Suppressor macrophage (primary cell): ENCODE measurements around the gene ACADSB.

Source experiments
- DNase-seq, 4 experiments: peaks; one replicate each; pipeline ENCODE4 v3.0.0-alpha.2; 2020 to 2022

The ACADSB gene

DNA sequence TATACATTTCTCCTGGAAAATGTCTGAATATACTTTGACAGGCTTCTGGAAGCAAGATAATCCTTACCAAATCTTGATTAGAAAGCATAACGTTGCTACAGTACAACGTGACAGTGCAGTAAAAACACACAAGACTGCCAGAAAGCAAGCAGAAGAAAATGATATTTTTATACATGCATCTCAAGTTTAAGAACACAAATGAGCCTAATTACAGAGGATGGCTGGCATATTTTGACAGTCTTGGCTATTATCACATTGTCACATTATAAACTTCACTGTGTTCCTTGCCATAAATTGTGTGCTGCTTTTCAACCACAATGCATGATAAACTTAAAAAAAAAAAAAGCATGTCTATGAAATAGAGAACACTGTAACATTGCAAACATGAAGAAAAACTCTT is 4.5 kb upstream of the ACADSB start:
- no peak for DNase-seq

- DNase-seq = peak; percentile 63 to 81 (median 76)
Measured at GRCh38 chr10:123007558-123008354, 1.1 kb upstream of the ACADSB start.

GRCh38 chr10:123009105-123009820 is 457 bp downstream of the ACADSB start:
- peak in 2 of 4 experiments; percentile 16 to 26 for DNase-seq

- DNase-seq = no peak
Measured at GRCh38 chr10:123011987-123012386, 3.2 kb downstream of the ACADSB start.

DNA sequence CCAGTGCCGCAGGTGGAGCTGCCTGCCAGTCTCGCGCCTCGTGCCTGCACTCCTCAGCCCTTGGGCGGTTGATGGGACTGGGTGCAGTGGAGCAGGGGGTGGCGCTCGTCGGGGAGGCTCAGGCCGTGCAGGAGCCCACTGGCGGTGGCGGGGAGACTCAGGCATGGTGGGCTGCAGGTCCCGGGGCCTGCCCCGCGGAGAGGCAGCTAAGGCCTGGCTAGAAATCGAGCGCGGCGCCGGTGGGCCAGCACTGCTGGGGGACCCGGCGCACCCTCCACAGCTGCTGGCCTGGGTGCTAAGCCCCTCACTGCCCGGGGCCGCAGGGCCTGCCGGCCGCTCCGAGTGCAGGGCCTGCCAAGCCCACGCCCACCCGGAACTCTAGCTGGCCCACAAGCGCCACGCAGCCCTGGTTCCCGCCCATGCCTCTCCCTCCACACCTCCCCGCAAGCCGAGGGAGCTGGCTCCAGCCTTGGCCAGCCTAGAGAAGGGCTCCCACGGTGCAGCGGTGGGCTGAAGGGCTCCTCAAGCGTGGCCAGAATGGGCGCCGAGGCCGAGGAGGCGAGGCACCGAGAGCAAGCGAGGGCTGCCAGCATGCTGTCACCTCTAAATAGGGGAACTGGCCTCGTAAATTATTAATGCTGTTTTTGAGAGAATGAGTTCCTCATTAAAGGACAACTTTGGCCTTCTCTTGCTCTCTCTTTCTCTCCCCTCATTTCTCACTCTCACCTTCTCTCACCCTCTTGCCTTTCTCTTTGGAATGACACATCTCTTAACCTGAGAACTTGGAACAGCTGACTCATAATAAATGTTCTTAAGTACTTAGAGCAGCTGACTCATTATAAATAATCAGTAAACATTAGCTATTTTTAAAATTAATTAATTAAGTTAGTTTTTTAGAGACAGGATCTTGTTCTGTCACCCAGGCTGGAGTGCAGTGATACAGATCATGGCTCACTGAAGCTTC is 4.9 kb downstream of the ACADSB start:
- DNase-seq = no peak

DNA sequence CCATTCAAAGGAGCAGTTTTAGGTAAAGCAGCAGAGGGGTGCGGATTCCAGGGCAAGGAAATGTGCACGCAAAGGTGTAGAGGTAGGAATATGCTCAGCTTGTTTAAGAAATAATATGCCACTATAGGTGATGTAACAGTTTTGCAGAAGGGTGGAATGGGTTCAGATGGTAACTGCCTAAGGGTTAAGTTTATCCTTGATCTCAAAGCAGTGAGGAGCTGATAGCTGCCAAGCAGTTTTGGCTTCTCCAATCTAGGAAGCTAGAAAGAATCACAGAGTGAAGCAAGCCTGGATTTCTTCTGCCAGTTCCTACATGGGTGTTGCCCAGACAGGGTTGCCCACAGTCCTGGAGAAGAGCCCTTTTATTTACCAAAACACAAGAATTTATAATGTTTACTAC is 6.0 kb downstream of the ACADSB start:
- no peak for DNase-seq

- no peak for DNase-seq
Measured at GRCh38 chr10:123016228-123016627, 7.4 kb downstream of the ACADSB start.

DNA sequence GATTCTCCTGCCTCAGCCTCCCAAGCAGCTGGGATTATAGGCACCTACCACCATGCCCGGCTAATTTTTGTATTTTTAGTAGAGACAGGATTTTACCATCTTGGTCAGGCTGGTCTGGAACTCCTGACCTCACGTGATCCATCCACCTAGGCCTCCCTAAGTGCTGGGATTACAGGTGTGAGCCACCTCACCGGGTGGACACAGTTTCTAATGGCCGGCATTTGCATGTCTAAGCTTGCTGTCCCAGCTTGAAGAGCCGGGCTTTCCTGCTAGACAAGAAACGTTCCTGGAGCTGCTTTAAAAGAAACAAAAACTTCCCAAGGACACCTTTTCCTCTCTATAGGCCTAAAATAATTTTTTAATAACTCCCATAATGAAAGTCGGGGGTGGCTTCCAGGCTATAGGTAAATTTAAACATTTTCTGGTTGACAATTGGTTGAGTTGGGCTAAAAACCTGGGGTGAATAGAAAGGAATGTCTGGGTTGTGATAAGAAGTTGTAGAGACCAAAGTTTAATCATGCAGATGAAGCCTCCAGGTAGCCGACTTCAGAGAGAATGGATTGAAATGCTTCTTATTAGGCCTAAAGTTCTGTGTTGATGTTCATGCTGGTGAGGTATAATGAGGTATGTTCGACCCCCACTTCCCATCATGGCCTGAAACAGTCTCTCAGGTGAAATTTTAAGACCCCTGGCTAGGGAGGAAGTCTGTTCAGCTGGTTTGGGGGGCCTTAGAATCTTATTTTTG is 8.8 kb downstream of the ACADSB start:
- DNase-seq = no peak

DNA sequence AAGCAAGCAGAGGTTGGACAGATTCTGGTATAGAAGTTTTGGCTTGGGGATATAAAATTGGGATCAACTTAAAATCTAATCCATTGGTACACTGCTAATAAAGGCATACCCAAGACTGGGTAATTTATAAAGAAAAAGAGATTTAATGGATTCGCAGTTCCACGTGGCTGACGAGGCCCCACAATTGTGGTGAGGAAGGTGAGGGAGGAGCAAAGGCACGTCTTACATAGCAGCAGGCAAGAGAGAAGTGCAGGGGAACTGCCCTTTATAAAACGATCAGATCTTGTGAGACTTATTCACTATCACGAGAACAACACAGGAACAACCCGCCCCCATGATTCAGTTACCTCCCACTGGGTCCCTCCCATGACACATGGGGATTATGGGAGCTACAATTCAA is 9.7 kb downstream of the ACADSB start:
- DNase-seq = no peak

DNA sequence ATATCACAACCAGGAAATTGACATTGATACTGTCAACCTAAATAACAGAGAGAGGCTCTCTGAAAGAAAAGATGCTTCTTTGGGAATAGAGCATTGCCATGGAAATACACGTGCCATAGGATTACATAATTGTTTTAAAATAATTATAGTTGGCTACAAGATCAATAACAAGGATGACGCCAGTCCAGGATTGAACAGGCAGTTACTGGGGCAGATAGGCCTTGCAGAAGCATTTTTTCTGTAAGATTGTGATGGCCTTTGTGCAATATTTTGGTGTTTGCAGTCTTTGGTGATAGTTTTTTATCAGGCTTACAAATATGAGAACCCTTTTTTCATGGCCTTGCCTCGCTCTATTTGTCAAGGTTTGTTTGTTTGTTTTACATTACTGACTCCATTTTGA is 10.5 kb downstream of the ACADSB start:
- DNase-seq = no peak

- DNase-seq = no peak
Measured at GRCh38 chr10:123019941-123020703, 11.3 kb downstream of the ACADSB start.

GRCh38 chr10:123021517-123021916 is 12.7 kb downstream of the ACADSB start:
- peak in 2 of 4 experiments; percentile 6 to 18 for DNase-seq

- no peak for DNase-seq
Measured at GRCh38 chr10:123024540-123024939, 15.7 kb downstream of the ACADSB start.

GRCh38 chr10:123026302-123026701 is 17.5 kb downstream of the ACADSB start:
- no peak for DNase-seq

DNA sequence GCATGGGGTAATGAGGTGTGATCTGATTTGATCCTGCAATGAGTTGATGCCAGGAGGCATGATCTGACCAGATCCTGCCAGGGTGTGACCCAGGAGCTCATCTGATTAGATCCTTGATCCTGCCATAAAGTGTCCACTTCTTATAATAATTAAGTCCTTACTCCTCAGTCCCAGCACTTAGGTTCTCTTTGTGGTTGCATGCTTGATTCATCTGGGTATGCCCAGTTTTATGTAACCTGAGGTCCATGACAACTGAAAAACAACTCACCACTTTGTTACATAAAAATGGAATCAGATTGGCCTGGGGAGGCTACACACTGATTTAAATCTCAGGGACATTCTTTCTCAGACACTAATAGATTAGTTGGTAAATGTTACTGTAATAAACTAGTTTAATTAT is 19.1 kb downstream of the ACADSB start:
- no peak for DNase-seq

DNA sequence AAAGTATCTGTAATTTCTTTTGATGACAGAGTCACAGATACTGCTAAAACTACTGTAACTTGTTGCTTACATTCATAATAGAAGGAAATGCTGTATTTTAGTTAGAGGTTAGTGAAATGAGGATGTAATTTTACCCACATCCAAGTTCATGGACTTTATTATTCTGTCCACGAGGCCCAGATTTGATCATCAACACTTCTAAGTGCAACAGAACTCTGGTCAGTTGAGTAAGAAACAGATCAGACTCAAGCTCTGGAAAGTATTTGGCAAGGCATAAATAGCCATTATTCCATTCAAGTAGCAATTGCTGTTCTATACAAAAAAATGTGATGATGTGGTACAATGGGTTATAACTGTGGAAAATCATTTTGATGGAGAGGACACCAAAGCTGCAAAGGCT is 22.3 kb downstream of the ACADSB start:
- DNase-seq = no peak

GRCh38 chr10:123034332-123034731 is 25.5 kb downstream of the ACADSB start:
- DNase-seq = no peak

DNA sequence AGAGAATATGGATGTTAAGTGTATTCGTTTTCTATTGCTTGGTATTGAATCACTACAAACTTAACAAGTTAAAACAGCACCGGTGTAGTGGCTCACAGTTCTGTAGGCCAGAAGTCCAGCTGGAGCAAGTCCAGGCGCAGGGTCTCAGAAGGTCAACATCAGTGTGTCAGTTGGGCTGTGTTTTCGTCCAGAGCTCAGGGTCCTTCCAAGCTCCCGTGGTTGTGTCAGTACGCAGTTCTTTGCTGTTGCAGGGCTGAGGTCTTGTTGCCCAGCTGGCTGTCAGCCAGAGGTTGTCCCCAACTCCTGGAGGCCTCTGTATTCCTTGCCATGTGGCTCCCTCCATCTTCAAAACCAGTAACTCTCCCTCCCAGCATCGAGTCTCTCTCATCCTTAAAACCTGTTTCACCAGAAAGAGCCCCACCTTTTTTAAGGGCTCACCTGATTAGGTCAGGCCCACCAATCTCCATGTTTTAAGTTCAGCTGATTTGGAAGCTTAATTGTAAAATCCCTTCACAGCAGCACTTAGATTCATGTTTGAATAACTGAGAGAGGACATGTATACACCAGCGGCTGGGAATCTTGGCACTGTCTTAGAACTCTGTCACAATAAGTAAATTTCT is 26.8 kb downstream of the ACADSB start:
- no peak for DNase-seq

GRCh38 chr10:123038782-123039631 is 30.2 kb downstream of the ACADSB start:
- peak; percentile 3 to 49 (median 28) for DNase-seq

DNA sequence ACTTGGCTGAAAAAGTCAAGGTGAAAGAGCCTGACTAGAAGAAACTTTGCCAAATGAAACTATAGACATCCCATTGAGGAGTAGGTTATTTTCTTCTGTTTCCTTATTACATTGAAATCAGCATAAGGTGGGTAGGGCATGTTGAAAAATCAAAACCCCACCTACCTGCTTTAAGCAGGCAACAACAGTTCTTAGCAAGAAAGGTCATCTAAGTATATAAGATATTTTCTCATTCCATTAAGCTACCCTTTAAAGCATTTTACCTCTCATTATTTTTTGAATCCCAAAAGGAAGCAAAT is 30.8 kb downstream of the ACADSB start:
- no peak for DNase-seq
